SK-N-SH treated with all-trans-retinoic acid at 6 μM for 48 hours (cell line): ENCODE data around the gene VAV3.

ENCODE experiments used
- ARNTL ChIP-seq: fragments of 450-650 bp; formaldehyde crosslinking; IDR thresholded peaks from 2 replicates; pipeline ENCODE4 v1.5.0; 2020; ENCODE audit warnings: low read depth, mild to moderate bottlenecking, moderate library complexity, borderline replicate concordance
- BACH2 ChIP-seq: fragments of 250-450 bp; sonication (Bioruptor Pico); IDR thresholded peaks from 2 replicates; pipeline ENCODE4 v1.9.0; 2021; ENCODE audit warnings: mild to moderate bottlenecking, borderline replicate concordance
- GLIS3 ChIP-seq: fragments of 250-450 bp; sonication (Bioruptor Pico); IDR thresholded peaks from 2 replicates; pipeline ENCODE4 v1.5.0; 2020; ENCODE audit warnings: mild to moderate bottlenecking, moderate library complexity
- ISL1 ChIP-seq: fragments of 250-450 bp; sonication (Bioruptor Pico); IDR thresholded peaks from 2 replicates; pipeline ENCODE4 v2.1.2; 2022; ENCODE audit warnings: mild to moderate bottlenecking, moderate library complexity
- OSR1 ChIP-seq: fragments of 250-450 bp; sonication (Bioruptor Pico); IDR thresholded peaks from 2 replicates; pipeline ENCODE4 v1.8.0; 2022; ENCODE audit warnings: moderate library complexity, mild to moderate bottlenecking, inconsistent platforms
- PPARA ChIP-seq: fragments of 250-450 bp; sonication (Bioruptor Pico); IDR thresholded peaks from 2 replicates; pipeline ENCODE4 v1.5.0; 2020; ENCODE audit warnings: mild to moderate bottlenecking, borderline replicate concordance
- RARB ChIP-seq: fragments of 250-450 bp; sonication (Bioruptor Pico); IDR thresholded peaks from 2 replicates; pipeline ENCODE4 v1.8.0; 2021; ENCODE audit warnings: mild to moderate bottlenecking, moderate library complexity
- TOX ChIP-seq: fragments of 250-450 bp; sonication (Bioruptor Pico); IDR thresholded peaks from 2 replicates; pipeline ENCODE4 v1.8.0; 2021; ENCODE audit warnings: mild to moderate bottlenecking, moderate library complexity, borderline replicate concordance
- ZFP30 ChIP-seq: fragments of 450-650 bp; formaldehyde crosslinking; IDR thresholded peaks from 2 replicates; pipeline ENCODE4 v1.5.0; 2022; ENCODE audit warnings: mild to moderate bottlenecking, moderate library complexity
- ZNF70 ChIP-seq: fragments of 450-650 bp; formaldehyde crosslinking; IDR thresholded peaks from 2 replicates; pipeline ENCODE4 v1.5.0; 2020; ENCODE audit warnings: mild to moderate bottlenecking, moderate library complexity
- ZNF8 ChIP-seq: fragments of 450-650 bp; formaldehyde crosslinking; IDR thresholded peaks from 2 replicates; pipeline ENCODE4 v1.5.0; 2020; ENCODE audit warnings: mild to moderate bottlenecking, moderate library complexity
- TF ChIP-seq, protein P1 (sequence below): fragments of 250-450 bp; sonication (Bioruptor Pico); IDR thresholded peaks from 2 replicates; pipeline ENCODE4 v1.8.0; 2020; ENCODE audit warnings: mild to moderate bottlenecking, moderate library complexity, borderline replicate concordance
- TF ChIP-seq, protein P2 (sequence below): fragments of 250-450 bp; sonication (Bioruptor Pico); IDR thresholded peaks from 2 replicates; pipeline ENCODE4 v1.5.1; 2020; ENCODE audit warnings: low read depth, mild to moderate bottlenecking, moderate library complexity

DNA sequence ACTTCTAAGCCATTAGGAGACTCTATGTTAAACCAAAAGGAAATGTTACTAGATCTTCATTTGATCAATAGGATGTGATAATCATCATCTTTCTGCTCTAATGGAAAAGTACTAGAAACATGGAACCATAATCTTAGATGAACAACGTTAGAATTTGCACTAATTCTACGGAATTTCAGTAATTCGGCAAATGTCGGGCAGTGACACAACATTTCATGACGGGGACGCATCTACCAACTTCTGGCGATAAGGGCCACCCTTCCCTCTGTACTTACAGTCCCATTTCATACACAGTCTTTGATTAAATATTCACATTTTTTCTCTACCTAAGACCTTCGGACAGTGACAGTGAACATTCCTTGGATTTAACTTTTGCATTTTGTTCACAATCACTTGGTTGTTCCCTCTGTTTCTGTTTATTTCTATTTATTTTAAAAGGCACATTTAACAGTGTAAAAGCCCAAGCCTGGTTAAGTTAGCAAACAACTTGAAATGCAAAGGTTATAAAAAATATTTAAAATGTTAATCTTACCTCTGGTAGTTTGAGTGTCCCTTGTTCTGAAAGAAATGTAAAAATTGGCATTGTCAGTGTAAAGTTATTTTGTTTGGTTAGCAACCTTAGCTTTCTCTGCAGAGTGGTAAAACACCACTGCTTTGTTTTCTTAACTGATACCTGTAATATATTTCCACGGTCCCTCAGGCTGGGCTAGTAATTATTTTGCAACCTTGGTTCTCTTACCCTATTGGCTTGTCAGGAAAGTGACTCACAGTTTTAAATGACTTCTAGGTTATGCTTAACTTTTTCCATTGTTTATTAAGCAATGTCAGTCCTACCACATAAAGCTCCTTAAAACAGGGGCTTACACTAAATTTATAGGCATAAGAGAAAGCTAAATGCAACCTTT lies 276.9 kb downstream of the VAV3 start:
- TF ChIP-seq ZNF8 (CRISPR knock-in tag) (no peak), BACH2 (CRISPR knock-in tag) (no peak), ISL1 (CRISPR knock-in tag) (no peak), PPARA (CRISPR knock-in tag) (no peak), TOX (CRISPR knock-in tag) (no peak), ZFP30 (CRISPR knock-in tag) (no peak), ARNTL (CRISPR knock-in tag) (no peak), GLIS3 (no peak), RARB (CRISPR knock-in tag) (no peak), OSR1 (no peak), ZNF70 (CRISPR knock-in tag) (no peak)
- TF ChIP-seq, protein P1, sequence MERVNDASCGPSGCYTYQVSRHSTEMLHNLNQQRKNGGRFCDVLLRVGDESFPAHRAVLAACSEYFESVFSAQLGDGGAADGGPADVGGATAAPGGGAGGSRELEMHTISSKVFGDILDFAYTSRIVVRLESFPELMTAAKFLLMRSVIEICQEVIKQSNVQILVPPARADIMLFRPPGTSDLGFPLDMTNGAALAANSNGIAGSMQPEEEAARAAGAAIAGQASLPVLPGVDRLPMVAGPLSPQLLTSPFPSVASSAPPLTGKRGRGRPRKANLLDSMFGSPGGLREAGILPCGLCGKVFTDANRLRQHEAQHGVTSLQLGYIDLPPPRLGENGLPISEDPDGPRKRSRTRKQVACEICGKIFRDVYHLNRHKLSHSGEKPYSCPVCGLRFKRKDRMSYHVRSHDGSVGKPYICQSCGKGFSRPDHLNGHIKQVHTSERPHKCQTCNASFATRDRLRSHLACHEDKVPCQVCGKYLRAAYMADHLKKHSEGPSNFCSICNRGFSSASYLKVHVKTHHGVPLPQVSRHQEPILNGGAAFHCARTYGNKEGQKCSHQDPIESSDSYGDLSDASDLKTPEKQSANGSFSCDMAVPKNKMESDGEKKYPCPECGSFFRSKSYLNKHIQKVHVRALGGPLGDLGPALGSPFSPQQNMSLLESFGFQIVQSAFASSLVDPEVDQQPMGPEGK, result no peak
- TF ChIP-seq, protein P2, sequence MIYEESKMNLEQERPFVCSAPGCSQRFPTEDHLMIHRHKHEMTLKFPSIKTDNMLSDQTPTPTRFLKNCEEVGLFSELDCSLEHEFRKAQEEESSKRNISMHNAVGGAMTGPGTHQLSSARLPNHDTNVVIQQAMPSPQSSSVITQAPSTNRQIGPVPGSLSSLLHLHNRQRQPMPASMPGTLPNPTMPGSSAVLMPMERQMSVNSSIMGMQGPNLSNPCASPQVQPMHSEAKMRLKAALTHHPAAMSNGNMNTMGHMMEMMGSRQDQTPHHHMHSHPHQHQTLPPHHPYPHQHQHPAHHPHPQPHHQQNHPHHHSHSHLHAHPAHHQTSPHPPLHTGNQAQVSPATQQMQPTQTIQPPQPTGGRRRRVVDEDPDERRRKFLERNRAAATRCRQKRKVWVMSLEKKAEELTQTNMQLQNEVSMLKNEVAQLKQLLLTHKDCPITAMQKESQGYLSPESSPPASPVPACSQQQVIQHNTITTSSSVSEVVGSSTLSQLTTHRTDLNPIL (CRISPR knock-in tag), result no peak
